Testis (tissue), 2 donors: Measurements from ENCODE around the gene ULBP2.

ENCODE experiments used
- POLR2A ChIP-seq: fragments of 450-650 bp; IDR thresholded peaks from one replicate; pipeline ENCODE4 v1.6.1; 2017; ENCODE audit warnings: antibody characterized with exemption, mild to moderate bottlenecking, moderate library complexity
- TF ChIP-seq, protein P1 (sequence below), 3 experiments: fragments of 450-650 bp in 2 of 3; fragments of 200-600 bp in 1 of 3; sonication (generic) in 1 of 3; IDR thresholded peaks; one replicate each; pipeline ENCODE4 v1.5.1; 2016 to 2019; ENCODE audit warnings: antibody characterized with exemption in 3 of 3, mild to moderate bottlenecking in 2 of 3, moderate library complexity in 1 of 3

- TF ChIP-seq, protein P1, sequence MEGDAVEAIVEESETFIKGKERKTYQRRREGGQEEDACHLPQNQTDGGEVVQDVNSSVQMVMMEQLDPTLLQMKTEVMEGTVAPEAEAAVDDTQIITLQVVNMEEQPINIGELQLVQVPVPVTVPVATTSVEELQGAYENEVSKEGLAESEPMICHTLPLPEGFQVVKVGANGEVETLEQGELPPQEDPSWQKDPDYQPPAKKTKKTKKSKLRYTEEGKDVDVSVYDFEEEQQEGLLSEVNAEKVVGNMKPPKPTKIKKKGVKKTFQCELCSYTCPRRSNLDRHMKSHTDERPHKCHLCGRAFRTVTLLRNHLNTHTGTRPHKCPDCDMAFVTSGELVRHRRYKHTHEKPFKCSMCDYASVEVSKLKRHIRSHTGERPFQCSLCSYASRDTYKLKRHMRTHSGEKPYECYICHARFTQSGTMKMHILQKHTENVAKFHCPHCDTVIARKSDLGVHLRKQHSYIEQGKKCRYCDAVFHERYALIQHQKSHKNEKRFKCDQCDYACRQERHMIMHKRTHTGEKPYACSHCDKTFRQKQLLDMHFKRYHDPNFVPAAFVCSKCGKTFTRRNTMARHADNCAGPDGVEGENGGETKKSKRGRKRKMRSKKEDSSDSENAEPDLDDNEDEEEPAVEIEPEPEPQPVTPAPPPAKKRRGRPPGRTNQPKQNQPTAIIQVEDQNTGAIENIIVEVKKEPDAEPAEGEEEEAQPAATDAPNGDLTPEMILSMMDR (IDR thresholded peaks at IDR 0.05): no peak
- no peak for TF ChIP-seq POLR2A
These were observed 21.9 kb downstream of the ULBP2 start, which contains the start of gene ULBP1 for GRCh38 chr6:149963462-149964307.
